HG03575 (cell line): Measurements from ENCODE around the gene TMEM131.
A peak's percentile ranks its signal among the peaks of the same experiment; 100 is the strongest.
"Not testable (repeated sequence)": the region's sequence is repeated elsewhere in the genome, so short reads cannot be mapped to it uniquely, and the experiment has no call there.

Source experiments
- ATAC-seq: cut with Tn5 transposase; IDR thresholded peaks from one replicate; pipeline ENCODE4 v1.9.1; 2021; ENCODE audit not compliant: unreplicated experiment, insufficient number of reproducible peaks, low FRiP score; ENCODE audit errors: extremely low read depth

Gene TMEM131

DNA sequence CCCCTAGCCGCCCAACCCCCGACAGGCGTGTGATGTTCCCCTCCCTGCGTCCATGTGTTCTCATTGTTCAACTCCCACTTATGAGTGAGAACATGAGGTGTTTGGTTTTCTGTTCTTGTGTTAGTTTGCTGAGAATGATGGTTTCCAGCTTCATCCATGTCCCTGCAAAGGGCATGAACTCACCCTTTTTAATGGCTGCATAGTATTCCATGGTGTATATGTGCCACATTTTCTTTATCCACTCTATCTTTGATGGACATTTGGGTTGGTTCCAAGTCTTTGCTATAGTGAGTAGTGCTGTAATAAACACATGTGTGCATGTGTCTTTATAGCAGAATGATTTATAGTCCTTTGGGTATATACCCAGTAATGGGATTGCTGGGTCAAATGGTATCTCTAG lies 102.7 kb downstream of the TMEM131 start:
- not testable (repeated sequence) for ATAC-seq

DNA sequence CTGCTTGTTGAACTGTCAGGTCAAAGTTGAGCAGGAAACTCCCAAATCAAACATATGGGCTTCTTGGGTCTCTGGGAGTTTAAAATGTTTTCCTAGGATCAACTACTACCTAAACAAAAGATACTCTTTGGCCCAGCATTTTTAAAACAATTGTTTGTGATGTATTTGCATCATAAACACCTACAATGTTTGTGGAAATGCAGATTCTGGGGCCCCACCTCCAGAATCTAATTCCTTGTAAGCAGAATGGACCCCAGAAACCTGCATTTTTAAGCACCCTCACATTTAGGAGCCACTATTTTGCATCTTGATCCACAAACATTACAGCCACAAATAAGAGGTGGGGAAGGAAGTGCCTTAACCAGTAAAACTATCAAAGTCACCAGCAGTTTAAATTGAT lies 104.1 kb downstream of the TMEM131 start:
- no peak for ATAC-seq

DNA sequence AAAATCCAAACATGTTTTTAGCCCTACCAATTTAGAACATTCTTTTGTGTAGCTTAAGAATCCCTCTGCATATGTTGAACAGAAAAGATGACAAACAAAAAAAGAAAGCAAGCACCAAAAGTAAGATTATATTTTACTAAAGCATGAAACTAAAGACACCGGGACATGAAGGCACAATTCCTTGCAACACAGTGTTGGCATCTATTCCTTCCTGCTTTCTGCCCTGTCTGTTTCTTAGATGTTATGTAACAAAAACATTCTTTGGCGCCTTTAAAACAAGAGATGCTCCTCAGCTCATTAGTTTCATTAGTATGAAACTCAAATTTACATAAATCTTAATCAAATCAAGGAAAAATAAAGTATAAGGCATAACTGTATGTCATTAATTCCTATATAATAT lies 106.6 kb downstream of the TMEM131 start:
- no peak for ATAC-seq

DNA sequence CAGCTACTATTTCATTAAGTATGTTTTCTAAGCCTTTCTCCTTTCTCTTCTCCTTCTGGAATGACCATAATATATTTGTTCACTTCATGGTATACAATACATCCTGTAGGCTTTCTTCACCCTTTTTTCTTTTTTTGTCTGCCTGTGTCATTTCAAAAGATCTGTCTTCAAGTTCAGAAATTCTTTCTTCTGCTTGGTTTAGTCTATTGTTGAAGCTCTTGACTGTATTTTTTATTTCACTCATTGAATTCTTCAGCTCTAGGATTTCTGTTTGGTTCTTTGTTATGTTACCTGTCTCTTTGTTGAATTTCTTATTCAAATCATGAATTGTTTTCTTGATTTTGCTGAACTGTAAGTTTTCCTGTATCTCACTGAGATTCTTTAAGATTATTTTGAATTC lies 109.9 kb downstream of the TMEM131 start:
- no peak for ATAC-seq

DNA sequence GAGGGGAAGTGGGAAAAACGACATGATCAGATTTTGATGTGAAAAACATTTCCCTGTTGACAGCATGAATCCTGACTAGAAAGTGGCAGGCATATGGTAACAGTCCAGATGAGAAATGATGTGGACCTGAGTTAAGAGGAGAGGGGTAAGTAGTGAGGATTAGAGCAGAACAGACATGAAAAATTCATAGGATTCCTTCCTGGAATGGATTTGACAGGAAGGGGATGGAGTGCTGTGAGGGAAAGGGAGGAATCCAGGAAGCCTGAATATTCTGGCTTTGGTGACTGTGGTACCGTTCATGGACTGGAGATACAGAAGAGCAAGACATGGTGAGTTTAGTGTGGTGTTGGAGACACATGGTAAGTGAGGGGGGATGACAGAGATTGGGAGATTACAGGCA lies 115.4 kb downstream of the TMEM131 start:
- ATAC-seq = no peak

DNA sequence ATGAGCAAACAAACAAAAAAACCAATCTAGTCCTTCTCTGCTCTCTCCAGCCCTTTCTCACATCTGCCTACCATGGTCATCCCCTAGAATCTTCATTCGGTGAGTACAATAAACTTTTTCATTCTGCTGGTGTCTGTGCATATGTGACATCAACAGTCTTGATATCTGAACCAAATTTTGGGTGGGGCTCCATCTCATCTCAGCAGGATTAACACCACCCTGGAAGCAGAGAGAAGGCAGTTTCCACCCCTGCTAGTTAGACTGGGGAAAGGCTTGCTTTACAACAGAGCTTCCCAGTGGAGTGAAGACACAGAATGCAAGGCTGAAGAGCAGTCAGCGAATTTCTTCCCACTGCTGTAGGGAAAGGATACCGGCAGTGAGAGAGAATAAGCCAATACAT lies 116.9 kb downstream of the TMEM131 start:
- ATAC-seq = no peak

DNA sequence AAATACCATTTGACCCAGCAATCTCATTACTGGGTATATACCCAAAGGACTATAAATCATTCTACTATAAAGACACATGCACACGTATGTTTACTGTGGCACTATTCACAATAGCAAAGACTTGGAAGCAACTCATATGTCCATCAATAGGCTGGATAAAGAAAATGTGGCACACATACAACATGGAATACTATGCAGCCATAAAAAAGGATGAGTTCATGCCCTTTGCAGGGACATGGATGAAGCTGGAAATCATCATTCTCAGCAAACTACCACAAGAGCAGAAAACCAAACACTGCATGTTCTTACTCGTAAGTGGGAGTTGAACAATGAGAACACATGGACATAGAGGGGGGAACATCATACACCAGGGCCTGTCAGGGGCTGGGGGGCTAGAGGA lies 117.4 kb downstream of the TMEM131 start:
- not testable (repeated sequence) for ATAC-seq

DNA sequence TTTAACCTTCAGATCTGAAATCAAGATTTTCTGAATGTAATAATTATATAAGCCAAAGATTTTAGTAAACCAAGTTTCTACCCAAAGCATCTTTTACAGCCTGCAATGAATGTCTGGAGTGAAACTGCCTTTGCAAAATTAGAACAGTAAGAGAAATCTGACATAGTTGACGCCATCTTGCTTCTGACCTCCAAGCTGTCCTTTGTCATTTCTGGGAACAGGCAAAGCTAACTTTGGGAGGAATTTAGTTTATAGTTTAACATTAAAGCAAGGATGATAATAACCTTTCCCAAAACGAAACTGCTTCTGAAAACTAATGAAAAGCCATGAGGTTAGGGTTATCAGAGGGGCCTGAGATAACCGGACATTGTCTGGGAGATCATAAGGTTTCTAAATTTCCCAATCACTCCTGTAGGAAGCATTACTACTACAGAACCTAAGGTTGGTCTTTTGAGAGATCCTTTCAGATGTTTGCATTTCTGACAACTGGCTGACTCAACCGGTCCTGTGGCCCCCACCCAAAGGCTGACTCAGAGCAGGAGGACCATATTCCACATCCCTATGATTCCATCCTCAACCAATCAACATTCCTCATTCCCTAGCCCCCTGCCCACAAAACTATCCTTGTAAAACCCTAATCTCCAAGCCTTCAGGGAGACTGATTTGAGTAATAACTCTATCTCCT lies 124.5 kb downstream of the TMEM131 start:
- ATAC-seq = no peak

DNA sequence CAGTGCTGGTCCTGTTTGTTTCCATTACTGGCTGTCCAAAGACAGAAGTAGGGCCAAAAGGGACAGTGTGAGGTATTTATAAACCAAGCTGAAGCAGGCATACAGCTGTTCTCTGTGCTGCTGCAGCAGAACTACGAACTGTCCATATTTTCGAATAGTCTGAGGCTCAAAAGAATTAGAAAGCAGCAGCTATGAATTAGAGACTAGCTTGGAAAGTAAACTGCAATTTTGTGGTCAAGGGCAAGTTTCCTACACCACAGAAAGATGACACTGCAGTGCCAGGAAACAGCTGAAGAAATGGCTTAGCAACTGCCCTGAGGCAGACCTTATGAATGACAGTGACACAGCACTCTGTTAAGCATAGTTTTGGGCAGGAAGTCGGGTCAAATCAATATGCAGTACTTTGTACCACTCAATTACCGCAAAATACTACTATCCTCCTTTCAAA lies 125.3 kb downstream of the TMEM131 start:
- ATAC-seq = peak; percentile 89

DNA sequence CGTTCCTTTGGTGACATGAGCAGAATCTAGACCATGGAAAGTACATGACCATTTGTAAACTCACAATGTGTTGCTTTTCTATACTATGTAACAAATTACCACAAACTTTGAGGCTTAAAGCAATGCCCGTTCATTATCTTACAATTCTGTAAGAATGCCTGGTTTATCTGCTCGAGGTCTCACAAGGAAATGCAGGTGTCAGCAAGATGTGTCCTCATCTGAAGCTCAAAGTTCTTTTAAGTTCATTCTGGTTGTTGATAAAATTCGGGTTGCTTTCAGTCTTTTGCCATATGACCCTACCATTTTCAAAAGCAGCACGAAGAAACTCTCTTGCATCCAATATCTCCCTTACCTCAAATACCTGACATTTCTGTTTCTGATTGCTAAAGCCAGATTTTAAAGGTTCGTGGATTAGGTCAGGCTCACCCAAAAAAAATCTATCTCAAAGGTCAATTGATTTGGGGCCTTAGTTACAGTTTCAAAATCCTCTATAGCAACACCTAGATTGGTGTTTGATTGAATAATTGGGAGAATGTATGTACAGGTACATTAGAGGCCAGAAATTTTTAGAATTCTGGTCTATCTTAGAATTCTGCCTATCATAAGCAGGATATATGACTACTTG lies 125.9 kb downstream of the TMEM131 start:
- no peak for ATAC-seq

DNA sequence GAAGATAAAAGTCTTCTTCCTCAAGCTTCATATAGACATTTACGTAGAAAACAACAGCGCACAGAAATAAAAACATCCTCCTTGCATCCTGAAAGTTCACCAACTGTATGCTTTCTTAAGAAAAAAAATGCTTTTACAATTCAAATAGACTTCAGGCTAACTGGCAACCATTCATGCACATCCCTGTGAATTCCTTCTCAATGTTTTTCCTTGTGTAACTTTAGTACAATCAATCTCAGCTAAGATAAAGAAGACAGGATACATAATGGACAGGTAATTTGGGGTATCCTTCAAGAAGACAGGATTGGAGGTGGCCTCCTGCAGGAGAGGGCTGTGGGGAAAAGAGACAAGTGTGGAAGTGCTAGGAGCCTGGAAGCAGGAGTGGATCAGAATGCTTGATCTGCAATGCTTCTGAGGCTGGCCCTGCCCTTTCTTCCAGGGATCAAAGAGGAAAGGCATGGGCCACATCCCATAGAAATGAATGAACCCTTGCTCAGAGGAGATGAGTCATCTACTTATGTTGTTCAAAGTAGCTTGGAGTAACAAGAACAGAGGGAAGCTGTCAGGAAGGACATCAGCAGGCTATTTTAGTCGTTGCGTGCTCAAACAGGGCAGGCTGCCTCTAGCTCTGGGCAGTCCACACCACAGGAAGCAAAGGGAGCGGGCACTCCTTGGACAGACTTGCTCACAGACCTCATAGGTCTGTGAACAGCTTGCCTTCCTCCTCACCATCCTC lies 126.6 kb downstream of the TMEM131 start:
- ATAC-seq = no peak

DNA sequence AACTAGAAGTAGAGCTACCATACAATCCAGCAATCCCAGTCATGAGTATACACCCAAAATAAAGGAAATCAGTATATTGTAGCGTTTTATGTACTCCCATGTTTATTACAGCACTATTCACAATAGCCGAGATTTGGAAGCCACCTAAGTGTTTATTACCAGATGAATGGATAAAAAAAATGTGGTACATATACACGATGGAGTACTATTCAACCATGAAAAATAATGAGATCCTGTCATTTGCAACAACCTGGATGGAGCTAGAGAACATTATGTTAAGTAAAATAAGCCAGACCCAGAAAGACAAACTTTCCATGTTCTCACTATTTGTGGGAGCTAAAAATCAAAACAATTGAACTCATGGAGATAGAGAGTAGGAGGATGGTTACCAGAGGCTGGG lies 131.9 kb downstream of the TMEM131 start:
- ATAC-seq = no peak

DNA sequence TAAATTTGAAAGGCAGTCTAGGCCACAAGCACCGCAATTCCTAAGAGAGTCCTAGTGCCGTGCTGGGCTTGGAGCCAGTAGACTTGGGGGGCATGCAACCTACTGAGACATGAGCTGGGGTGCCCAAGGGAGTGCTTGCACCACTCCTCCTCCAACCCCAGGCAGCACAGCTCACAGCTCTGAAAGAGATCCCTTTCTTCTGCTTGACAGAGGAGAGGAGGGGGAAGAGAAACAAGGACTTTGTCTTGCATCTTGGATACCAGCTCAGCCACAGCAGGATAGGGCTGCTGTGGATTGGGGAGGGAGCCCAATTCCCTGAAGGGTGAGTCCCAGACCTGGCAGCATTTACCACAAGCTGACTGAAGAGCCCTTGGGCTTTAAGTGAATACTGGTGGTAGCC lies 134.6 kb downstream of the TMEM131 start:
- ATAC-seq = no peak

DNA sequence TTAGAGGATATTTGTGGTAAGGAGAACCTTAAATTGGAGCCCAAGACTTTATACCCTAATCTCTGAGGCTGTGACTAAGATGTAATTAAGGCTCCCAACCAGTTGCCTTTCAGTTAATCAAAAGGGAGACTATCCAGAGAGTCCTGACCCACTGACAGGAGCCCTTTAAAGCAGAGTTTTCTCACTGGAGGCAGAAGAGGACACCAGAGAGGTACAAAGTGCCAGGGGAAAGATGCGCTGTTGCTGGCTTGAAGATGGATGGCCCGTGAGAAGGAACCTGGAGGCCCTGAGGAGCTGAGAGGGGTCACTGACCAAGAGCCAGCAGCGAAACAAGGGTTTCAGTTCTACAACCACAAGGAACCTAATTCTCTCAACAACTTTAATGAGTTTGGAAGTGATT lies 137.3 kb downstream of the TMEM131 start:
- no peak for ATAC-seq

DNA sequence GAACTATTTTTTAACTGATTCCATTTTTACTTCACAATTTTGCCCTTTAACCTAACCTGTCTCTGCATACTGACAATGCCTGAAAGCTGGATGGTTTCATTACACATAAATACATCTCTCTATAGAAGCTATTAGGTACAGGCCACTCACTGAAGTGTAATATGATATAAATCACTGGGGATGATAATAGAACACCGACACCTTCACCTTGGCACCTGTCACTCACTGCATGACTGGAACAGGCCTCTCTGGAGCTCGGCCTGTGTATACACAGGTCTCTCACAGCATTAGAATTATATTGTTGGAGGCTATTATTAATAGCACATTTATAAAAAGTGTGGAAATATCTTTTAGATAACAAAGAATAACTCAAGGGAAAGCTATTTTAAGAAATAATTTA lies 138.2 kb downstream of the TMEM131 start:
- no peak for ATAC-seq

DNA sequence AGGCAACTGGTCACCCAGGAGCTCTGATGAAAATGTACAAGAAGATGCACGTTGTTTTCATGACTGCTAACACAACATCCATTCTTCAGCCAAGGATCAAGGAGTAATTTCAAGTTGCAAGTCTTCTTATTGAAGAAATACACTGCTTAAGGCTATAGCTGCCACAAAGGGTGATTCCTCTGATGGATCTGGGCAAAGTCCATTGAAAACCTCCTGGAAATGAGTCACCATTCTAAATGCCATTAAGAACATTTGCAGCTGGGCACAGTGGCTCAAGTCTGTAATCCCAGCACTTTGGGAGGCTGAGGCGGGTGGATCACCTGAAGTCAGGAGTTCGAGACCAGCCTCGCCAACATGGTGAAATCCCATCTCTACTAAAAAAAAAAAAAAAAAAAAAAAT lies 142.7 kb downstream of the TMEM131 start:
- ATAC-seq = not testable (repeated sequence)

DNA sequence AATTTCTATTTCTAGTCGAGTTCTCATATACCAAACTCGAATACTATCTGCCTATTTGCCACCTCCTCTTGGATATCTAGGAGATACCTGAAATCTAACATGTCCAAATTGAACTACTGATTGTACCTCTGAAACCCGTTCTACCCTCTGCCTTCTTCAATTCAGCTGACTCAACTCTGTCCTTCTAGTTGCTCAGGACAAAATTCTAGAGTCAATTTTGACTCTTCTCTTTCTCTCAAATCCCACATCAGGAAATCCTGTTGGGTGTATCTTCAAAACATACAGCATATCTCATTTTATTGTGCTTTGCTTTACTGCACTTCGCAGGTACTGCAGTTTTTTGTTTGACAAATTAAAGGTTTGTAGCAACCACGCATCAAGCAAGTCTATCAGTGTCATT lies 144.6 kb downstream of the TMEM131 start:
- no peak for ATAC-seq

DNA sequence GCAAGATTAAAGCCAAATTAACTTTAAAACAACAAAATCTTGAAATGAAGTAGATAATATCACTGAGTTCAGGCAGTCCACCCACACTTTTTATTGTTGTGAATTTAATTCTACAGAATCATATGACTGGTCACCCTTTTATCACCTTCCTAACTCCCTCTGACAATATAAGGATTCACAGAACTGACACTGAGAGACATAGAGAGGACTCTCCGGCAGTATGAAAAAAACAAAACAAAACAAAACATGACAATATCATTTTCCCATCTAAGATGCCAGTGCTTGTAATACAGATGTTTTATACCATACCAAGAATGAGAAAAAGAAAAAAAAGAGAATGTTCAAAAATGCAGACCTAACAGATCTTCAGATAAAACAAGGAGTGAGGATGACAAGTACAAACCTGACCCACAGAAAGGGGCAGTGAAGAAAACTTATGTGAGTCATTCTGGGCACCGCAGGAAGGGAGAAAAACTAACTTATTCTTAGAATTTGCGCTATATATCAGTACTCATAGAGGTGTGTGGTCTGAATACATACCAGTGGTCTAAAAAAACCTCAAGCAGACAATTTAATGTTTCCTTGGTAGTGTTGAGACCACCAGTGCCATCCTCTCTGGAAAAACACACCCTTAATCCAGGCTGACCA lies 145.7 kb downstream of the TMEM131 start:
- ATAC-seq = no peak

DNA sequence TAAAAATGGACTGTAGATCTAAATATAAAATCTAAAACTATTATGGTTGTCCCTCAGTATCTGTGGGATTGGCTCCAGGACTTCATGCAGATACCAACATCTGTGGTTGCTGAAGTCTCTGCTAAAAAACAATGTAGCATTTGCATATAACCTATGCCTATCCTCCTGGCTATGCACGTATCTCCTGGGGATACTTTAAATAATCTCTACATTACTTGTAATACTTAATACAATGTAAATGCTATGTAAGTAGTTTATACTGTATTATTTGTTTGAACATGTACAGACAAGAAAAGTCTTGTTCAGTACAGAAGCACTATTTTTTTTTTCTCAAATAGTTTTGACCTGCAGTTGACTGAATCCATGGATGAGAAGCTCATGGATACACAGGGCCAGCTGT lies 147.4 kb downstream of the TMEM131 start:
- no peak for ATAC-seq

DNA sequence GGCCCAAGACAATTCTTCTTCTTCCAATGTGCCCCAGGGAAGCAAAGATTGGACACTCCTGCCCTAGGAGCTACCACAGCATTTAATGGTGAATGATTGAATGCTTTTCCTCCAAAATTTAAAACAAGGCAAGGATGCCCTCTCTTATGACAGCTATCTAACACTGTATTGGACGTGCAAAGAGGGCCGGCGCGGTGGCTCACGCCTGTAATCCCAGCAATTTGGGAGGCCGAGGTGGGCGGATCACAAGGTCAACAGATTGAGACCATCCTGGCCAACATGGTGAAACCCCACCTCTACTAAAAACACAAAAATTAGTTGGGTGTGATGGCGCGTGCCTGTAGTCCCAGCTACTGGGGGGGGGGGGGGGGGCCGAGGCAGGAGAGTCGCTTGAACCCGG lies 149.0 kb downstream of the TMEM131 start:
- not testable (repeated sequence) for ATAC-seq
